Mesenchymal stem cell (in vitro differentiated cells and primary cell): ENCODE results near the gene HYOU1.

Source experiments
- DNase-seq: peaks from one replicate; pipeline ENCODE4 v3.0.0-alpha.2; 2013
- H2AFZ ChIP-seq: one replicate; pipeline ENCODE4 v1.6.1; 2013; ENCODE audit warnings: low read depth, mild to moderate bottlenecking, control low read depth, inconsistent platforms, low read length, moderate library complexity
- H2AK5ac ChIP-seq: 2 replicates; pipeline ENCODE4 v1.6.1; 2013; ENCODE audit warnings: low read length, moderate library complexity, mild to moderate bottlenecking, inconsistent platforms; ENCODE audit not compliant: severe bottlenecking
- H2BK120ac ChIP-seq: one replicate; pipeline ENCODE4 v1.6.1; 2013; ENCODE audit warnings: low read depth, mild to moderate bottlenecking, inconsistent platforms, low read length, moderate library complexity
- H2BK12ac ChIP-seq, 2 experiments: one replicate each; pipeline ENCODE4 v1.6.1; 2013; ENCODE audit warnings: inconsistent platforms in 2 of 2, low read length in 2 of 2, mild to moderate bottlenecking in 2 of 2, moderate library complexity in 2 of 2, control low read depth in 1 of 2
- H2BK15ac ChIP-seq: one replicate; pipeline ENCODE4 v1.6.1; 2013; ENCODE audit warnings: mild to moderate bottlenecking, low read depth, inconsistent platforms; ENCODE audit not compliant: poor library complexity, severe bottlenecking
- H2BK5ac ChIP-seq: 2 replicates; pipeline ENCODE4 v1.6.1; 2013; ENCODE audit warnings: low read depth, mild to moderate bottlenecking, low read length, control low read depth, inconsistent platforms; ENCODE audit not compliant: poor library complexity, severe bottlenecking
- H3K14ac ChIP-seq, 2 experiments: one replicate each; pipeline ENCODE4 v1.6.1; 2013; ENCODE audit warnings: inconsistent platforms in 2 of 2, low read length in 2 of 2, control low read depth in 1 of 2, mild to moderate bottlenecking in 1 of 2, moderate library complexity in 1 of 2
- H3K18ac ChIP-seq, 2 experiments: one replicate each; pipeline ENCODE4 v1.6.1; 2013; ENCODE audit warnings: inconsistent platforms in 2 of 2, low read length in 2 of 2, control low read depth in 1 of 2, low read depth in 1 of 2, mild to moderate bottlenecking in 1 of 2
- H3K23ac ChIP-seq, 2 experiments: one replicate each; pipeline ENCODE4 v1.6.1; 2013; ENCODE audit warnings: inconsistent platforms in 2 of 2, low read length in 2 of 2, mild to moderate bottlenecking in 2 of 2, moderate library complexity in 2 of 2, control low read depth in 1 of 2
- H3K27ac ChIP-seq: 2 replicates; pipeline ENCODE4 v1.5.1; 2013; ENCODE audit warnings: mild to moderate bottlenecking, moderate library complexity, low read length, control low read depth, inconsistent platforms; ENCODE audit not compliant: poor library complexity, severe bottlenecking
- H3K27me3 ChIP-seq, 2 experiments: 2 replicates each; pipeline versions ENCODE4 v1.6.1 to v1.7.0; 2013; ENCODE audit warnings: low read length in 2 of 2, mild to moderate bottlenecking in 2 of 2, moderate library complexity in 2 of 2, control low read depth in 1 of 2, inconsistent platforms in 1 of 2; ENCODE audit not compliant: control insufficient read depth in 1 of 2, insufficient read depth in 1 of 2
- H3K36me3 ChIP-seq, 2 experiments: 2 replicates each; pipeline versions ENCODE4 v1.6.1 to v1.7.0; 2013; ENCODE audit warnings: low read length in 2 of 2, control low read depth in 1 of 2, inconsistent platforms in 1 of 2, low read depth in 1 of 2, mild to moderate bottlenecking in 1 of 2; ENCODE audit not compliant: insufficient read depth in 2 of 2, control insufficient read depth in 1 of 2
- H3K4ac ChIP-seq, 2 experiments: one replicate each; pipeline ENCODE4 v1.6.1; 2013; ENCODE audit warnings: inconsistent platforms in 2 of 2, low read length in 2 of 2, mild to moderate bottlenecking in 2 of 2, moderate library complexity in 2 of 2, control low read depth in 1 of 2, low read depth in 1 of 2
- H3K4me1 ChIP-seq: 2 replicates; pipeline ENCODE4 v1.6.1; 2013; ENCODE audit warnings: low read depth, low read length, control low read depth; ENCODE audit not compliant: control insufficient read depth, insufficient read depth
- H3K4me2 ChIP-seq: 2 replicates; pipeline ENCODE4 v1.6.1; 2013; ENCODE audit warnings: low read length, mild to moderate bottlenecking, inconsistent platforms; ENCODE audit not compliant: poor library complexity, severe bottlenecking
- H3K4me3 ChIP-seq, 2 experiments: 2 replicates each; pipeline versions ENCODE4 v1.5.1 to v1.7.0; 2013; ENCODE audit warnings: low read length in 2 of 2, mild to moderate bottlenecking in 2 of 2, control low read depth in 1 of 2, low read depth in 1 of 2; ENCODE audit not compliant: insufficient read depth in 1 of 2
- H3K79me1 ChIP-seq: replicated peaks from 2 replicates; pipeline ENCODE4 v1.6.1; 2013; ENCODE audit warnings: mild to moderate bottlenecking, control low read depth, low read length, inconsistent platforms; ENCODE audit not compliant: poor library complexity, severe bottlenecking
- H3K9ac ChIP-seq: 2 replicates; pipeline ENCODE4 v1.7.0; 2013; ENCODE audit warnings: mild to moderate bottlenecking, low read length, moderate library complexity
- H3K9me3 ChIP-seq: 2 replicates; pipeline ENCODE4 v1.7.0; 2013; ENCODE audit warnings: mild to moderate bottlenecking, low read length; ENCODE audit not compliant: control insufficient read depth
- H4K8ac ChIP-seq: one replicate; pipeline ENCODE4 v1.6.1; 2013; ENCODE audit warnings: inconsistent platforms, mild to moderate bottlenecking, low read length, moderate library complexity
- H4K91ac ChIP-seq: one replicate; pipeline ENCODE4 v1.6.1; 2013; ENCODE audit warnings: mild to moderate bottlenecking, low read length, inconsistent platforms
- WGBS: methylation state at CpG from one replicate; pipeline ENCODE4 v1.1.7; 2013; ENCODE audit warnings: mixed read lengths; 5-methylcytosine and 5-hydroxymethylcytosine counted together

The HYOU1 gene

DNA sequence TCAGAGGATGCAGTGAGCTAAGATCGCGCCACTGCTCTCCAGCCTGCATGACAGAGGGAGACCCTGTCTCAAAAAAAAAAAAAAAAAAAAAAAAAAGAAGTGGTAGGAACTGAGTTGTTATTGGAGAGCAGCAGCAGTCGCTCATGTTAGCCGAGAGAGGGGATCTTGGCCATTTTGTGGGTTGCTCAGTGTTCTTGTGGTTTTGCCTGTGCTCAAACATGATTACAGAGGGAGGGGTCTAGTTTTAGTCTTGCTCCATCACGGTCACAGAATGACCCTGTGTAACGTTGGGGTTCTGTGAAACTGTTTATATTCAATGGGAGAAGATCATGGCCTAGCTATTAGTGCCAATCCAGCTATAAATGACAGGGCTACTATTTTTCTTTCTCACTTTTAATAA lies 42.7 kb upstream of the HYOU1 start:
- Histone ChIP-seq H3K27me3 (no peaks in the 10 kb centered on the region), H3K4me2 (no peak overlapping the region), H2BK12ac (no peak overlapping the region), H2BK5ac (no peak overlapping the region), H3K4me1 (peaks cover 13% of the 10 kb centered on the region), H3K36me3 (peaks cover 15 to 33% of the 10 kb centered on the region in 2 experiments), H2BK15ac (no peak overlapping the region), H4K8ac (no peak overlapping the region), H3K9ac (peak overlapping the region; percentile 95), H2AFZ (no peak overlapping the region), H3K27ac (no peak overlapping the region), H4K91ac (no peak overlapping the region), H3K4me3 (peak overlapping the region in 1 of 2 experiments; percentile 95), H2BK120ac (no peak overlapping the region), H3K23ac (no peak overlapping the region), H3K79me1 (peaks cover 21% of the 10 kb centered on the region), H3K4ac (no peak overlapping the region), H3K18ac (no peak overlapping the region), H3K14ac (no peak overlapping the region), H3K9me3 (no peaks in the 10 kb centered on the region), H2AK5ac (no peak overlapping the region)
- no peak for DNase-seq
- WGBS = 99% methylated on average over 4 of the region's 6 CpGs

DNA sequence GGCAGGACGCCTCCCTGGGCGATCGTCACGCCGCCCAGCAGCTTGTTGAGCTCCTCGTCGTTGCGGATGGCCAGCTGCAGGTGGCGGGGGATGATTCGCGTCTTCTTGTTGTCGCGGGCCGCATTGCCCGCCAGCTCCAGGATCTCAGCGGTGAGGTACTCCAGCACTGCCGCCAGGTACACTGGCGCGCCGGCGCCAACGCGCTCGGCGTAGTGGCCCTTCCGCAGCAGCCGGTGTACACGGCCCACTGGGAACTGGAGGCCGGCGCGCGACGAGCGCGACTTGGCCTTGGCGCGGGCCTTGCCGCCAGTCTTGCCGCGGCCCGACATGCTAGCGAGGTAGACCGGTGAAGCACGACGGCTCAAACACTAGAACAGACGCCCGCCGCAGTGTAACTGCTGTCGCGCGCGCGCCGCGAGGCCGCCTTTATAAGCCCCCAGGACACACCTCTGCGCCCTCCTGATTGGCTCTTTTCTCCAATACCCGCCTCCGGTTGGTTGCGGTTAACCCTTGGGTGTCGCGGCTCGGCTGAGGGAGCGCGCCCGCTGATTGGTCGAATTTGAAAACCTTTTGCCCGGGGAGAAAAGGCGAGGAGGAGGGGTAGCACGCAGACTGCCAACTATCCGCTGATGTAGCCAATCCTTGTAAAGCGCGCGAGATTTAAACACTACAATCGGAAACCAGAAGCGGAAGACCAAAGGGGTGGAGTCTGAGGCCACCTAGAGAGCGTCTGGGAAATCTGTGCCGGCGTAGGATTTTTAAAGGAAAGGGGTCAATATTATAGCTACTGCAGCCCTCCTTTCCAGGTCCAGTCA lies 38.3 kb upstream of the HYOU1 start:
- H3K9me3 ChIP-seq = no peaks in the 10 kb centered on the region
- H2BK5ac ChIP-seq = no peak overlapping the region
- H3K4me2 ChIP-seq = peak overlapping the region; percentile 96
- peak overlapping the region in 1 of 2 experiments; percentile 95 for H3K23ac ChIP-seq
- peak overlapping the region; percentile 89 for H3K9ac ChIP-seq
- peaks cover 16% of the 10 kb centered on the region for H3K4me1 ChIP-seq
- H3K4ac ChIP-seq = peak overlapping the region; percentile 86 to 90
- DNase-seq = peak; percentile 100
- H2BK12ac ChIP-seq = peak overlapping the region in 1 of 2 experiments; percentile 56
- peak overlapping the region; percentile 55 for H3K27ac ChIP-seq
- peak overlapping the region in 1 of 2 experiments; percentile 98 for H3K14ac ChIP-seq
- H4K91ac ChIP-seq = peak overlapping the region; percentile 78
- no peaks in the 10 kb centered on the region for H3K27me3 ChIP-seq
- H3K4me3 ChIP-seq = peak overlapping the region; percentile 85 to 94
- peak overlapping the region; percentile 80 to 85 for H3K18ac ChIP-seq
- H3K79me1 ChIP-seq = peaks cover 12% of the 10 kb centered on the region
- H2AK5ac ChIP-seq = no peak overlapping the region
- no peak overlapping the region for H2BK120ac ChIP-seq
- WGBS = under 1% methylated on average over 76 of the region's 79 CpGs
- H2AFZ ChIP-seq = no peak overlapping the region
- no peak overlapping the region for H2BK15ac ChIP-seq
- H3K36me3 ChIP-seq = peaks cover 33 to 61% of the 10 kb centered on the region in 2 experiments
- H4K8ac ChIP-seq = peak overlapping the region; percentile 33

DNA sequence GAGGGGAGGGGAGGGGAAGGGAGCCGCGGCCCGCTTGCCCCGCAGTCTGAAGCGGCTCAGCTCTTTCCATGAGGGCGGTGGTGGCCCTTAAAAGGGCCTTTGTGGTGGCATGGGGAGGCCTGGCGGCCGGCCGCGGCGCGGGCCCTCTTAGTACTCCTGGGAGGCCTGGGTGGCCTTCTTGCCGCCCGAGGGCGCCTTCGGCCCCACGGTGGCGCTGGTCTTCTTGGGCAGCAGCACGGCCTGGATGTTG lies 37.7 kb upstream of the HYOU1 start:
- H2BK12ac ChIP-seq = no peak overlapping the region
- no peak overlapping the region for H3K23ac ChIP-seq
- H2AFZ ChIP-seq = no peak overlapping the region
- H2BK120ac ChIP-seq = no peak overlapping the region
- no peak overlapping the region for H4K91ac ChIP-seq
- no peaks in the 10 kb centered on the region for H3K27me3 ChIP-seq
- peak overlapping the region; percentile 89 for H3K9ac ChIP-seq
- H4K8ac ChIP-seq = no peak overlapping the region
- peak overlapping the region; percentile 18 to 70 for H3K4ac ChIP-seq
- DNase-seq = peak; percentile 91
- 2% methylated on average over 13 of the region's 19 CpGs for WGBS
- peaks cover 12% of the 10 kb centered on the region for H3K79me1 ChIP-seq
- peak overlapping the region; percentile 96 for H3K4me2 ChIP-seq
- H2BK5ac ChIP-seq = no peak overlapping the region
- H3K4me3 ChIP-seq = peak overlapping the region; percentile 85 to 94
- no peak overlapping the region for H2AK5ac ChIP-seq
- H3K4me1 ChIP-seq = peaks cover 16% of the 10 kb centered on the region
- peak overlapping the region; percentile 54 for H3K27ac ChIP-seq
- H3K36me3 ChIP-seq = peaks cover 38 to 64% of the 10 kb centered on the region in 2 experiments
- peak overlapping the region in 1 of 2 experiments; percentile 85 for H3K18ac ChIP-seq
- peak overlapping the region in 1 of 2 experiments; percentile 98 for H3K14ac ChIP-seq
- no peak overlapping the region for H2BK15ac ChIP-seq
- no peaks in the 10 kb centered on the region for H3K9me3 ChIP-seq

DNA sequence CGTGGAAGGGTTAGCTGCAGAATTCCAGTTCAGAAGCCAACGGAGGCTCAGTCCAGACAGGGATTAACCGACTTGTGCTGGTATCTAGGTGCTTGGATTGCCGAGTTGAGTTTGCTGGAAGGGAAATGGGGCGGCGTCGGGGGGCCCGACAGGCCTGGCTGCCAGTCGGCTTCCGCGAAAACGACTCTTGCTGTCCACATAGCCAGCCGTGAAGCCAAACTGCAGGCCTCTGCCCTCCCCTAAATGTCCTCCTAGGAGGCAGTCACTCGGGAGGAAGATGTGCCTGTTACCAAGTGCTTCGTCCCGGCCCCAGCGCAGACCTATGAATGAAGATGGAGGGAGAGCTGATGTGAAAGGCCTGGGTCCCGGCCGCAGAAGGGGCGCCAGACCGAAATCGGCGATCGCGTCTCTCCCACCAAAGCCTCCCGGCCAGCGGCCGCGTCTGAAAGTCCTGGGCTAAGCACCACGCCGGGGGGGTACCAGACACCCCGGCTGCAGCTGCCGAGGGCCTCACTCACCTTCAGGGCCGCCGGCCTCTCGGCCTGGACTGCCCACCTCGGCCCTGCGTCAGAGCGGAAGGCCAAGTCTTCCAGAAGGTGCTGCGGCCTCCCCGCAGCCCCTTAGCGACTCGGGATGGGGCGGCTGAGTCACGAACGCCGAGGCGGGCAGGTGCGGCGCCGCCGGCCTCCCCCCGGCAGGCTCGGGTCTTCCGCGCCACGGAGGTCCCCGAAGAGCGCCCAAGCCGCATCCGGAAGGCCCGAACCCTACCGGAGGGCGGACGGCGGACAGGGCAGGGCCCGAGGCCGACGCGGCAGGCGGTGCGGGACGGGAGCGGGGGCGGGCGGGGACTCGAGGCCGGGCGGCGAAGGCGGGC lies 37.2 kb upstream of the HYOU1 start:
- Histone ChIP-seq H2BK12ac (no peak overlapping the region), H3K27me3 (no peaks in the 10 kb centered on the region), H2AK5ac (no peak overlapping the region), H2BK15ac (no peak overlapping the region), H3K9ac (peak overlapping the region; percentile 89), H2AFZ (no peak overlapping the region), H3K4me3 (peak overlapping the region; percentile 85 to 94), H3K27ac (peak overlapping the region; percentile 45), H3K14ac (no peak overlapping the region), H3K4ac (peak overlapping the region; percentile 12 to 18), H4K8ac (no peak overlapping the region), H3K9me3 (no peaks in the 10 kb centered on the region), H3K4me2 (peak overlapping the region; percentile 96), H3K4me1 (peaks cover 16% of the 10 kb centered on the region), H4K91ac (no peak overlapping the region), H3K23ac (peak overlapping the region in 1 of 2 experiments; percentile 59), H3K79me1 (peaks cover 11% of the 10 kb centered on the region), H3K36me3 (peaks cover 43 to 67% of the 10 kb centered on the region in 2 experiments), H2BK5ac (no peak overlapping the region), H2BK120ac (no peak overlapping the region), H3K18ac (peak overlapping the region; percentile 40 to 85)
- WGBS = 0% methylated on average over 70 of the region's 81 CpGs
- peak; percentile 64 for DNase-seq
